GM21723 (cell line): ENCODE results near the gene MEX3B.

Experiments
- ATAC-seq: cut with Tn5 transposase; IDR thresholded peaks from one replicate; pipeline ENCODE4 v1.9.1; 2021; ENCODE audit warnings: mild to moderate bottlenecking, moderate library complexity; ENCODE audit not compliant: unreplicated experiment

MEX3B gene

DNA sequence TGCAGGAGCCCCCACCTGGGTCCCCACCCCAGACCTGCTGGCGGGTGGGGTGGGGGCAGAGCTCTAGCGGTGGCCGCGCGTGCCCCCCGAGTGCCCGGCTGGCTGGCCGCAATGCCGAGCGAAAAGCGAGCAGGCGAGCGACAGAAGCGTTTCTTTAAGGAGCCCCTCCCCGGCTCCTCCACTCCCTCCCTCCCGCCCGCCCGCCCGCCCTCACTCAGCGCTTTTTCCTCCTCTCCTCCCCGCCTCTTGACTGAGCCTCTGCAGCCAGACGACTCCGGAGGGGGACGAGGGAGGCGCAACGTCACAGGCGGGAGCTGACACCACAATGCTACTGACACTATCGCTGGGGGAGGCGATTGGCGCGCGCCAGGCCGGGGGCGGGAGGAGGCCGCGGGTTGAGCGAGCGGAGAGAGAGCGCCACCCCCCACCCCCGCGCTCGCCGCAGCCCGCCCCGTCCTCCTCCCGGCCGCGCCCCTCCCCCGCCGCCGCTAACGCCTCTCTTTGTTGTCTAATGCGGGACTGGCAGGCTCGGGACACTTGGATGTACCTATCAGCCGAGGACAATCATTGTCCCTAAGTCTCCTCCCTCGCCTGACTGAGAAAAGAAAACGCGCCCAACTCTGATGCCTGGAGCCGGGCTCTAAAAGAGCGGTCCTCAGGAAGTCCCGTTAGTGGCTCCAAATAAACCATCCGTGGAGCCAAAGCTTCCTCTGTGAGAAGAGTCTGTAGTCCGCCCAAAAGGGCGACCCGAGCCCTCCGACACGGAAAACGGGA, at the start of gene MEX3B:
Gene MEX3B, minus strand, starts transcription at position 127 of the 774 bp plus-strand sequence. CDS start 313 bp downstream, outside the sequence.
- ATAC-seq = peak; percentile 77

DNA sequence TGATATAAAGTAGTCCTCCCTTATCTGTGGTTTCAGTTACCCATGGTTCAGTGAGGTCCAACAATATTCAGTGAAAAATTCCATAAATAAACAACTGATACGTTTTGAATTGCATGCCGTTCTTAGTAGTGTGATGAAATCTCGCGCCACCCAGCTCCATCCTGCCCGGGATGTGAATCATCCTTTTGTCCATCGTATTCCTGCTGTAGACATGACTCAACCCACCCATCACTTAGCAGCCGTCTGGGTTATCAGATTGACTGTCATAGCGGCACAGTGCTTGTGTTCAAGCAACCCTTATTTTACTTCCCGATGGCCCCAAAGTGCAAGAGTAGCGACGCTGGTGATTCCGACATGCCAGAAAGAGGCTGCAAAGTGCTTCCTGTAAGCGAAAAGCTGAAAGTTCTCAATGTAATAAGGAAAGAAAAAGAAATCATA, 48.0 kb upstream of the MEX3B start:
- no peak for ATAC-seq

- ATAC-seq = no peak
These were observed 47.5 kb upstream of the MEX3B start for GRCh38 chr15:82093325-82093724.

DNA sequence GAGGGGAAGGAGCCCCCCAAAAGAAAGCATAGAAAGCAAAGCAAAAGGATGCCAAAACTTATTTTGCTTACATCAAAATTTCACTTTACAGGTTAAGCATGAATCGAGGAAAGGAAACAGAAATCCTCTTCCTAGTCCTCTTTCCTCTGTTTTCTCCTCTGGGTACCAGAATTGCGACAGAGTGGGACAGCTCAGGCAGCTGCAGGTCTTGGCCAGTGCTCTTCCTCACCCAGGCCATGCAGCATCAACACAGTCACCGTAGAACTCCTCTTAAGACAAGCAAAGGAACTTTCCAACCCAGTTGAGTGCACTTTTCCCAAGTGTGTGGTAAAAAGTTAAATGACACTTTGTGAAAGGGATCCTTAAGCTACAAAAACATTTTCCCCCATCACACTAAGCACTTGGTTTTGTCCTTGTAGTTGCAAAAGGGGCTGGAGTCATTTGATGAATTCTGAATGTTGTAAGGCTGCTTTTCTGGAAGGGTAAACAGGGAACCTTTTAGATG, 45.9 kb upstream of the MEX3B start:
- ATAC-seq = no peak

GRCh38 chr15:82086243-82086995, 40.6 kb upstream of the MEX3B start:
- no peak for ATAC-seq

DNA sequence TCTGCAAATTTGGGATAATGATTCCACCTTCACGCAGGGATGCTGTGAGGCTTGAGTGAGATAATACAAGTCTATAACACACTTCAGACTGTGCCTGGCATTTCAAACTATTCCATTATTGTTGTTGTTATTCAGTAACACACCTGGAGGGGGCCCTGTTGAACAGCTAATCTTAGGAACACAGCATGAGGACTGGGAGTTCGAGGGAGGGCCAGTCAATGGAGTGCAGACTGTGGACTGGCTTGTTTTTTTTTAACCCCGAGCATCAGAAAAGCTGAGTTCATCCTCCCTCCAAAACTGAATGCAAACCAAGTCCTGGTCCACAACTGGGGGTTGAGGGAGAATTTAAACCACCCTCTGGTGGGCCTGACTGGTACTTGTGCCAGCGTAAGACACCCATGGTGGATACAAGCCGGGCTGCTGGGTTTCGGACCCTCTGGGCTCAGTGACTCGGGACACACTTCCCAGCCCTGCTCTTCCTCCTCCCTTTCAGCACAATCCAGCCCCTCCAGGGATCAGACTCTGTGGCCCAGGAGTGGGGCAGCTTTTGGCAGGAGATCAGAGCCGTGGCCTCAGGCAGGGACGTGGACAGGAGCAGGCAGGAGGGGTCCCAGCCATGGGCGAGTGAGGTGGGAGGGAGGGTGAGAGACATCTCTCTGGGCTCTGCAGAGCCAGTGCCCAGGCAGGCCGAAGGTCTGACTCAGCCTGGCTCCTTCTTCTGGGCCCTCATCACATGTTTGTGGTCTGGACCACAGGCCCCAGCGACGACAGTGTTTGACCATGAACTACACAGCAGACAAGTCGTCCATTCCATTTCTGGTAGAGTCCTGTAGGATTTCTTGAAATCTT, 36.3 kb upstream of the MEX3B start:
- ATAC-seq = no peak

DNA sequence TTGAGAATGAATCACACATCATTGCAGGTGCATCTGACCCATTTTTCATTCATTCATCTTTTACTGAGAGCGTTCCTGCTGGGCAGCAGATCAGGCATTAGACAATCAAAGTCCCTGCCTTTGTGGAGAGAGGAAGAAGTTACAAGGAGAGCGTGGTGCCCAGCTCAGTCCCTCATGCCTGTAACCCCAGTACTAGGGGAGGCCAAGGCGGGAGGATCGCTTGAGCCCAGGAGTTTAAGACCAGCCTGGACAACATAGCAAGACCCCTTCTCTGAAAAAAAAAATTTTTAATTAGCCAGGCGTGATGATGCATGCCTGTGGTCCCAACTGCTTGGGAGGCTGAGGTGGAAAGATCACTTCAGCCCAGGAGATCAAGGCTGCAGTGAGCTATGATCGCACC, 35.0 kb upstream of the MEX3B start:
- ATAC-seq = no peak

DNA sequence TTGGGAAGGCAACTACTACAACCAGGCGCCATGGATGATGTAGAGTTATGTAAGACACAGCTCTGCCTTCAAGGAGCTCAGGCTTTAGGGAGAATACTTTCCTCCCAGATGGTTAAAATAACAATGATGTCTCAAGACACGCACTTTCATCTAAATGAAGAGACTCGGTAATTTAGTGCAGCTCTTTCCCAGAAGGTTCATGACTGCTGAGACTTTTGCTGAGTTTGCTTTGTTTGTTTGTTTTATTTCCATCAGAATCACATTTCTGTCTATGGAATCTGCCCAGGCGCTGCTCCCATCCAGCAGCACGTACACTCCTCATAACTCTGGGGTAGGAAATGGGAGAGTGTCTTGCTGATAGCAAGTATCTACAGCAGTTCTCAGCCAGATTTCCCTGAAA, 33.9 kb upstream of the MEX3B start:
- no peak for ATAC-seq

DNA sequence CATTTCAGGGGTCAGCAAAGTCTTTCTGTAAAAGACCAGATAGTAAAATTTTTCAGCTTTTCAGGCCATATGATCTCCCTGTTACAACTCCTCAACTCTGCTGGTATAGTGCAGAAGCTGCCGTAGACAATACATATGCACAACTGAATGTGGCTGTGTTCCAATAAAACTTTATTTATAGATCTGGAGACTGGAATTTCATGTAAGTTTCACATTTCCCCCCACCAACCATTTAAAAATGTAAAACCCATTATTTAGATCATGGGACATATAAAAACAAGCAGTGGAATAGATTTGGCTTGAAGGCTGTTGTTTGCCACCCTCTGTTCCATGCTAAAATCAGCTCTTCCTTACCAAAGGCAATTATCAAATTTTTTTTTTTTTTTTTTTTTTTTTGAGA, 28.8 kb upstream of the MEX3B start:
- no peak for ATAC-seq

DNA sequence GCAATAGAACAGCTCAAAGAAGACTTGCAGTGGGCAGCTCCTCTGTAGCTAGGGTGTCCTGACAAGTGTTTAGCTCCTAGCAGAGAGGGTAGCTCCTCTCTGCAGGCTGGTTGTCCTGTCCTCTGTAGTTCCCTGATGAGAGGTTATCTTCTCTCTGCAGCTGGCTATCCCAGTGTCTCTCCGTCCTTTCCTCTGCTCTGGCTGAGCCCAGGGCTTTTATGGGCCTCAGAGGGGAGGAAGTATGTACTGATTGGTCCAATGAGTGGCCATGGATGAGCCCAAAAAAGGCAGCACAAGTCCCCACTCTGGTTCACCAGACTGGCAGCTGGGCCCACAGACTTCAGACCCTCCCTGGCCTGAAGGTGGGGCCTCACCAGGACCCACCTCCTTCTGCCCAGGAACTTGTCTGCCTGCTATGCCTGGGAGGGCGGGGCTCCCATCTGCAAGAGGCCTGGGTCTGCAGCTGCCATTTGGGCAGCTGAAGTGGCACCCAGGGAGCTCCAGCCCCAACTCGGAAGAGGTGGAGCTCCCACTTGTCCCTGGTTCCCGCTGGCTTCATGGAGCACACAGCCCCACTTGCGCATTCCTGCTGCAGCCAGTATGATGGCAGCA, 27.2 kb upstream of the MEX3B start:
- ATAC-seq = no peak

- no peak for ATAC-seq
These were observed 20.6 kb upstream of the MEX3B start for GRCh38 chr15:82066455-82066854.

- no peak for ATAC-seq
These were observed 19.0 kb upstream of the MEX3B start for GRCh38 chr15:82064824-82065223.

DNA sequence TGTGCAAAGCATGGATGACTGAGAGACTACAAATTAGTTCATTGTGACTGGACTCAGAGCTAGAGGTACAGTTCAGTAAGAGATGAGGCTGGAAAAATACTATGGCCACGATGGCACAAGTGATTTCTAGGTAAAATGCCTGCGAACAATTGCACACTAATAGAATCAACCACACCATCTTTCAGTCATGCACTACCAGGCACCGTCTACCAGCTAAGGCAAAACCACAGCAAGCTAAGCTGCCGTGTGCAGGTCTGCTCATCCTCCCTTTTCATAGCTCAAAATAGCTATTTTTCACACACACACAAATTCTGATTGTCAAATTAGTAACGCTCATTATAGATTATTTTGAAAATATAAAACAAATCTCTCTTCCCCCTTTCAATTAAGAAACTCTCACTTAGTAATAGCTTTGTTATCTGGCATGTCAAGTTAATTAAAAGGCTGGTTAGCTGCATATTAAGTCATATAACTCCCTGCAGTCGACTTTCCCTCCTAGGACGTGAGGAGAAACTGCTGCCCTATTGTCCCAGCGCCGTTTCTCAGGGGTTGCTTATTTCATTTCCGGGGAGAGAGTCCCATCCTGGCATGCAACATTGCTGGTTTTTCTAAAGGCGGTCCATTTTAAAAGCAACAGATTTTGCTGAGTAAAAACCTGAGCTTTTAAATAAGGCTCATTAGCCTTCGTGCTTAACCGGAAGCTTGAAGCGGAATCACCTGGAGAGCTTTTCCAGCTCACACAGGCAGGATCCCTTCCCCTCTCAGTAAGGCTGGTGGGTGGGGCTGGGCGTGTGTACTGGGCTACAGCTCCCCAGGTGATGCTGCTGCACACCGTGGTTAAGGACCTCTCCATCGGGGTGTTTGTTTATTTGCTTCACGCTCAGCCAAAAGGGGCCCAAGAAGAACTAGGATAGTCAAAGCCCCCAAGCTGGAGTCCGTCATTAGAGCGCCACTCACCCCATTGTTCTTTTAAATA, 16.9 kb upstream of the MEX3B start:
- no peak for ATAC-seq

DNA sequence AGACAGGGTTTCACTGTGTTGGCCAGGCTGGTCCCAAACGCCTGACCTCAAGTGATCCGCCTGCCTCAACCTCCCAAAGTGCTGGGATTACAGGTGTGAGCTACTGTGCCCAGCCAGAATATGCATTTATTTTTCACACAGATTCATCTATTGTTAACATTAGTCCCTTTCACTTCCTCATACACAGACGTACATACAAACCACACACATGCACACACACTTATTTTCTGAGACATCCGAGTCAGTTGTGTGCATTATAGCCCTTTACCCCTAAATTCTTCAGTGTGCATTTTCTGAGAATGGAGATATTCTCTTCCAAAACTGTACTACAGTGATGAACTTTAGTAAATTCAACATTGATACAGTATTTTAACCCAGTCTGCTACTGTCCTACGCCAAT, 15.0 kb upstream of the MEX3B start:
- ATAC-seq = no peak

GRCh38 chr15:82058517-82059204, 12.8 kb upstream of the MEX3B start:
- ATAC-seq = no peak

GRCh38 chr15:82058026-82058425, 12.2 kb upstream of the MEX3B start:
- ATAC-seq = no peak

DNA sequence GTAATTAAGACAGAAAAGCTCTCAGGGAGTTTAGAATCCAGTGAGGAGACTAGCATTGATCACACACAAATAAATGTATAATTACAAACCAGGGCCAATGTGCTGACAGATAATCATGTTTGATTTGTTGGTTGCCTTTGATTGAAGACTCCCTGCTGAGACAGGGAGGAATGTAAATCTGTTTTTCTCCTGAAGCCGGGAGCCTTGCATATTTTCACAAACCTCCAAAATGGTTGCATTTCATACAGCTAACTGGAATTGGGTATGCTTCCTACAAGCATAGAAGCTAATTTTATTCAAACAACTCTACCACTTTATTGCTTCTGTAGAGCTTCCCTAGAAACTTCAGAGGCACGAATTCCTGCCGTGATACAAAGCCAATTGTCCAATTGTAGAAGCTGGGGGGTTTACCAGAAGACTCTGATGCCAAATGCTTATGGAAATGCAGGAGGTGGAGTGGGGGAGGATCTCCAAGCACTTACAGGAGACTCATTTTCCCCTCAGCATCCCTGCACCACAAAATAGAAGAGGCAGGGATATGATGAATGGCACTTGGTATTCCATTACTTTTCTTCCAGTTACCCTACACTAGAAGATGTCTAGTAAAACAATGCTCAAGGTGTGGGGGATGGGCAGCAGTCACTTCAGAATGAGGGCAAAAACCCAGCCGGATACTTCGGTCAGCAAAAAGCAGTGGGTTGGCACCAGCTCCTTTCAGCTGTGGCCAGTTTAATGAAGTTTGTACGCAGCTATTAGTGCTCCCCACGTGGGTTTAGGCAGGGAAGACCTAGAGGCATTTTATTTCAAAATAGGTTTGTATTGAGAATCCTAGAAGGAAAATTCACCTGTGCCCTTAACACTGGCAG, 11.4 kb upstream of the MEX3B start:
- no peak for ATAC-seq

DNA sequence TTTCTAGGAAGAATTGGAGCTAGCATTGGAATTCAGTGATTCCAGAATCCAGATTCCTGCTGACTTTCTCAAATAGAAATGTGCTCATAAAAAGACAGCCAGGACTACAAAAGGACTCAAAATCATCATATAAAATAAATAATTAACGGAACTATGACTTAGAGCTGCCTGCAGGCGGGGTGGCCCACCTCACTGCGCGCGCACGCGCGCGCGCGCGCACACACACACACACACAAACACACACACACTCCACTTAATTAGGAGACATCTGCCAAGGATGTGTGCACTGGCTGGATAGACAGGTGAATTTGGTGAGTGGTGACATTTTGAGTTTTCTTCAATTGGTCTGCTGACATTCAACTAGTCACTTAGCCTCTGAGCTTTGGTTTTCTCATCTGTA, 6.9 kb upstream of the MEX3B start:
- no peak for ATAC-seq
